A673 (cell line): Measurements from ENCODE around the gene UBA52. TPM values are rescaled to one million over a fixed set of nuclear protein-coding genes. Genes with fewer than 3 reads are reported as not detected.
"Not testable (repeated sequence)": the region's sequence is repeated elsewhere in the genome, so short reads cannot be mapped to it uniquely, and the experiment has no call there.

ENCODE experiments used
- BruUV-seq: library from RNA; stranded (reverse); fragments of 400-500 nt; replicated peaks from 2 replicates; lab custom pipeline; 2021; lab: Mats Ljungman, UMichigan
- CTCF ChIA-PET: fragments of 300-600 bp; sonication (Branson Sonifier 250); formaldehyde crosslinking; loops from one replicate; lab custom pipeline; 2022; ENCODE audit warnings: antibody characterized with exemption; lab: Charles Lee
- POLR2A ChIA-PET: fragments of 300-600 bp; sonication (Branson Sonifier 250); formaldehyde crosslinking; loops from one replicate; lab custom pipeline; 2022; ENCODE audit warnings: antibody characterized with exemption; ENCODE audit not compliant: low non-redundant PET; lab: Charles Lee
- DNase-seq: peaks from one replicate; pipeline ENCODE4 v3.0.0-alpha.2; 2015; ENCODE audit warnings: low spot score
- H3K27ac ChIP-seq: fragments of 200-600 bp; sonication (generic); 2 replicates; pipeline ENCODE4 v1.5.1; 2016; ENCODE audit warnings: mixed run types, low read depth, mild to moderate bottlenecking, mixed read lengths, antibody characterized with exemption, low read length; ENCODE audit not compliant: poor library complexity, severe bottlenecking
- H3K27me3 ChIP-seq: fragments of 200-600 bp; sonication (generic); replicated peaks from 2 replicates; pipeline ENCODE4 v1.6.1; 2017; ENCODE audit warnings: mixed run types, low read depth, mild to moderate bottlenecking, mixed read lengths, antibody characterized with exemption, low read length; ENCODE audit not compliant: insufficient read depth, poor library complexity
- H3K36me3 ChIP-seq: fragments of 200-600 bp; sonication (generic); 2 replicates; pipeline ENCODE4 v1.6.1; 2016; ENCODE audit warnings: mixed run types, mild to moderate bottlenecking, mixed read lengths, antibody characterized with exemption, low read length; ENCODE audit not compliant: insufficient read depth, poor library complexity, severe bottlenecking
- H3K4me1 ChIP-seq: fragments of 200-600 bp; sonication (generic); 2 replicates; pipeline ENCODE4 v1.6.1; 2017; ENCODE audit warnings: mixed run types, mild to moderate bottlenecking, mixed read lengths, antibody characterized with exemption, low read length; ENCODE audit not compliant: insufficient read depth, poor library complexity, severe bottlenecking
- H3K4me3 ChIP-seq: fragments of 200-600 bp; sonication (generic); 2 replicates; pipeline ENCODE4 v1.5.1; 2016; ENCODE audit warnings: low read depth, mixed run types, mild to moderate bottlenecking, mixed read lengths, low read length; ENCODE audit not compliant: poor library complexity, severe bottlenecking
- H3K9me3 ChIP-seq: fragments of 200-600 bp; sonication (generic); 2 replicates; pipeline ENCODE4 v1.6.1; 2016; ENCODE audit warnings: mixed run types, low read depth, mild to moderate bottlenecking, mixed read lengths, antibody characterized with exemption, low read length; ENCODE audit not compliant: poor library complexity, severe bottlenecking
- EZH2 ChIP-seq: fragments of 200-600 bp; sonication (generic); IDR thresholded peaks from 2 replicates; pipeline ENCODE4 v1.6.1; 2017; ENCODE audit warnings: borderline replicate concordance, low read depth, mild to moderate bottlenecking, mixed read lengths, antibody characterized with exemption, low read length; ENCODE audit not compliant: poor library complexity, severe bottlenecking
- intact Hi-C: fragments of 100-400 bp; cut with micrococcal nuclease; formaldehyde crosslinking; loops from one replicate; pipeline ENCODE4 v1.10.0; 2022; ENCODE audit not compliant: unreplicated experiment
- total RNA-seq: library from RNA; stranded (reverse); gene quantifications from 2 replicates; pipeline ENCODE4 v1.2.3, GENCODE V29; 2021
- TF ChIP-seq, protein P1 (sequence below): fragments of 300-800, 200-600 bp; sonication (generic); conservative IDR thresholded peaks from 2 replicates; pipeline ENCODE4 v1.5.1; 2017; ENCODE audit warnings: low read depth, mild to moderate bottlenecking, antibody characterized with exemption, low read length, moderate library complexity, mixed read lengths

Gene UBA52
- total RNA-seq, 1 experiment from 2014 or later: 1,348 TPM

DNA sequence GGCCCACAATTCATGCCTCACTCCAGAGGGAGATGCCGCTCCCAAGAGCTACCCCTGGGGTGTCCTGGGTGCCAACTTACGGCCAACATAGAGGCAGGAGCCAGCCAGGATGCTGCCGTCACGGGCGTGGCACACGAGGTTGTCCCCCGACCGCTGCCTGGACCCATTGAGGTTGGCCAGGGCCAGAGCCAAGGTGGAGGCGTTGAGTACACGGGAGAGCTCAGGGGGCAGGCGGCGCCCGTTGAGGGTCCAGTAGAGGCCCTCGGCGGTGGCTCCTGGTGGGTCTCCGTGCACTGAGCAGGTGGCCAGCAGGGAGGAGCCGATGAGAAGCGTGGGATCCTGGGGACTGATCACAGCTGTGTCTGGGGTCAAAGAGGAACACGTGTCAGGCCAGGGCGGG is 27.8 kb downstream of the UBA52 start:
- BruUV-seq: no TSS peak
- no peak for DNase-seq
- H3K36me3 ChIP-seq: peaks cover 28% of the 10 kb centered on the region
- intact Hi-C loops: loop anchor here (10.0 kb wide), 1 partner anchor 135 kb away; no protein-coding TSS in a partner anchor
- H3K9me3 ChIP-seq: no peaks in the 10 kb centered on the region
- no peak overlapping the region for H3K4me3 ChIP-seq
- peaks cover 45% of the 10 kb centered on the region for H3K4me1 ChIP-seq
- POLR2A ChIA-PET: no interaction called here
- H3K27me3 ChIP-seq: no peaks in the 10 kb centered on the region
- TF ChIP-seq, protein P1, sequence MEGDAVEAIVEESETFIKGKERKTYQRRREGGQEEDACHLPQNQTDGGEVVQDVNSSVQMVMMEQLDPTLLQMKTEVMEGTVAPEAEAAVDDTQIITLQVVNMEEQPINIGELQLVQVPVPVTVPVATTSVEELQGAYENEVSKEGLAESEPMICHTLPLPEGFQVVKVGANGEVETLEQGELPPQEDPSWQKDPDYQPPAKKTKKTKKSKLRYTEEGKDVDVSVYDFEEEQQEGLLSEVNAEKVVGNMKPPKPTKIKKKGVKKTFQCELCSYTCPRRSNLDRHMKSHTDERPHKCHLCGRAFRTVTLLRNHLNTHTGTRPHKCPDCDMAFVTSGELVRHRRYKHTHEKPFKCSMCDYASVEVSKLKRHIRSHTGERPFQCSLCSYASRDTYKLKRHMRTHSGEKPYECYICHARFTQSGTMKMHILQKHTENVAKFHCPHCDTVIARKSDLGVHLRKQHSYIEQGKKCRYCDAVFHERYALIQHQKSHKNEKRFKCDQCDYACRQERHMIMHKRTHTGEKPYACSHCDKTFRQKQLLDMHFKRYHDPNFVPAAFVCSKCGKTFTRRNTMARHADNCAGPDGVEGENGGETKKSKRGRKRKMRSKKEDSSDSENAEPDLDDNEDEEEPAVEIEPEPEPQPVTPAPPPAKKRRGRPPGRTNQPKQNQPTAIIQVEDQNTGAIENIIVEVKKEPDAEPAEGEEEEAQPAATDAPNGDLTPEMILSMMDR: no peak
- TF ChIP-seq EZH2: no peak
- CTCF ChIA-PET: no interaction called here
- peak overlapping the region; percentile 39 for H3K27ac ChIP-seq

DNA sequence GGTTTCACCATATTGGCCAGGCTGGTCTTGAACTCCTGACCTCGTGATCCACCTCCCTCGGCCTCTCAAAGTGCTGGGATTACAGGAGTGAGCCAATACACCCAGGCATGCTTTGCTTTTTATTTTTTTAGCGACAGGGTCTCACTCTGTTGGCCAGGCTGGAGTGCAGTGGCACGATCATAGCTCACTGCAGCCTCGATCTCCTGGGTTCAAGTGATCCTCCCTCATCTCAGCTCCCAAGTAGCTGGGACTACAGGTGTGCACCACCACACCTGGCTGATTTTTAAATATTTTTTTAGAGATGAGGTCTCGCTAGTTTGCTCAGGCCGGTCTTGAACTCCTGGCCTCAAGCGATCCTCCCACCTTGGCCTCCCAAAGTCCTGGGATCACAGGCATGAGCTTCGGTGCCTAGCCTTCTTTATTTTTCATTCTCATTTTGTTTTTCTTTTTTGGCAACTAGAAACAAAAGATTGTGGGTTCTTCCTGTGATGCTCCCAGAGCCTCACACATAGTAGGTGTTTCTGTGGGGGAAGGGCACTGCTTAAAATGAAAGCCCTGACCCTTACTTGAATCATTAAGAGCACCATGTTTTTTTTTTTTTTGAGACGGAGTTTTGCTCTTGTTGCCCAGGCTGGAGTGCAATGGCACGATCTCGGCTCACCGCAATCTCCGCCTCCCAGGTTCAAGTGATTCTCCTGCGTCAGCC is 29.2 kb downstream of the UBA52 start:
- H3K4me1 ChIP-seq: peaks cover 45% of the 10 kb centered on the region
- POLR2A ChIA-PET, H3K27me3 ChIP-seq, DNase-seq, H3K4me3 ChIP-seq, BruUV-seq, CTCF ChIA-PET, intact Hi-C loops, H3K27ac ChIP-seq, H3K9me3 ChIP-seq: not testable (repeated sequence)
- H3K36me3 ChIP-seq: peaks cover 24% of the 10 kb centered on the region

DNA sequence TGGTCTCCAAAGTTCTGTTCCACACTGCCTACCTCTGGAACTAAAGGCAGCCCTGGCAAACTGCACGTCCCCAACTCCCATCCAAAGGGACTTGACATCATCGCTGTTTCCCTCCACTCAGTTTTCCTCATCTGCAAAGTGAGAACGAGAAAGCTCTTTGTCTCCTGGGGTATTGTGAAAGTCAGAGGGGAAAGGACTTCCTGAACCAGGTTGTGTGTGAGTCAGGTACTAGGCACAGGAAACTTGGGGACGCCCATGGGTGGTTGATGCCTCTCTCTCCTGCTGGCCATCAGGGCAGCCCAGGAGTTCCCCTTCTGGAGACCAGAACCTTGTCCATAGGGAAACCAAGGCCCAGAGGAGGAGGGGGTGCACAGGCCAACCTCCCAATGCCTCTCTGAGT is 30.2 kb downstream of the UBA52 start:
- no peak for DNase-seq
- Histone ChIP-seq H3K27me3 (no peaks in the 10 kb centered on the region), H3K27ac (peak overlapping the region; percentile 23), H3K9me3 (no peaks in the 10 kb centered on the region), H3K4me3 (no peak overlapping the region), H3K36me3 (peaks cover 15% of the 10 kb centered on the region), H3K4me1 (peaks cover 39% of the 10 kb centered on the region)
- ChIA-PET POLR2A (no interaction called here), CTCF (no interaction called here)
- TF ChIP-seq EZH2: no peak
- TF ChIP-seq, protein P1: no peak
- intact Hi-C loops: no loop called here
- BruUV-seq: no TSS peak
